Body of pancreas (tissue), 4 donors: ENCODE results near the gene ZSCAN22. TPM values are rescaled to one million over a fixed set of nuclear protein-coding genes. Genes with fewer than 3 reads are reported as not detected.

Experiments used
- ATAC-seq: fragments of 150-250 bp; one replicate; pipeline ENCODE4 v1.9.1; 2016
- DNase-seq, 4 donors: peaks; one replicate each; pipeline ENCODE4 v3.0.0-alpha.2; 2019
- H3K27ac ChIP-seq, 4 donors: fragments of 200-600 bp; sonication (generic); 1 replicate in 3 of 4; 2 replicates in 1 of 4; pipeline versions ENCODE4 v1.5.1 to v1.6.1; 2016 to 2019; ENCODE audit warnings: mild to moderate bottlenecking in 1 of 4, mixed read lengths in 1 of 4, moderate library complexity in 1 of 4
- H3K27me3 ChIP-seq, 2 donors: fragments of 200-600 bp; sonication (generic); one replicate each; pipeline ENCODE4 v1.6.0; 2016; ENCODE audit warnings: mild to moderate bottlenecking in 1 of 2
- H3K36me3 ChIP-seq, 2 donors: fragments of 200-600 bp; sonication (generic); replicated peaks in 1 of 2; 2 replicates each; pipeline ENCODE4 v1.5.1; 2016; ENCODE audit warnings: low read depth in 2 of 2; ENCODE audit not compliant: insufficient read depth in 1 of 2
- H3K4me1 ChIP-seq: fragments of 200-600 bp; sonication (generic); one replicate; pipeline ENCODE4 v1.6.0; 2016
- H3K4me3 ChIP-seq, 2 donors: fragments of 200-600 bp; sonication (generic); 1 replicate in 1 of 2; 2 replicates in 1 of 2; pipeline ENCODE4 v1.5.1; 2016 to 2019
- H3K9me3 ChIP-seq, 3 donors: fragments of 200-600 bp; sonication (generic); 1 replicate in 2 of 3; 2 replicates in 1 of 3; pipeline ENCODE4 v1.5.1; 2016
- CTCF ChIP-seq, 7 experiments: fragments of 450-650 bp in 4 of 7; fragments of 200-600 bp in 3 of 7; sonication (generic) in 3 of 7; IDR thresholded peaks; one replicate each; pipeline ENCODE4 v1.5.1; 2016 to 2019; ENCODE audit warnings: antibody characterized with exemption in 7 of 7
- POLR2A ChIP-seq, 3 donors: fragments of 450-650 bp; IDR thresholded peaks; one replicate each; pipeline ENCODE4 v1.6.1; 2016; ENCODE audit warnings: antibody characterized with exemption in 3 of 3, mild to moderate bottlenecking in 2 of 3
- WGBS, 2 donors: methylation state at CpG; one replicate each; pipeline ENCODE4 v1.1.5; 2017; 5-methylcytosine and 5-hydroxymethylcytosine counted together
- intact Hi-C: fragments of 100-400 bp; cut with DNase I; formaldehyde crosslinking; loops from one replicate; pipeline ENCODE4 v1.15.1; 2023
- total RNA-seq, 2 donors: library from RNA; depleted of rRNA; stranded (reverse); fragments of >200 nt; gene quantifications; one replicate each; pipeline ENCODE4 v1.1.0, GENCODE V29; 2016

ZSCAN22 gene
- total RNA-seq, result 1 to 10 TPM in 1 of 2 donors, under 1 TPM in 1; 0.99 to 3.1 TPM

GRCh38 chr19:58326914-58327726, at the start of gene ZSCAN22:
ZSCAN22 (plus strand) TSS chr19:58326994; CDS start chr19:58334803, 7,809 bp downstream.
- peak in 3 of 7 experiments; percentile 4 to 27 (median 22) for TF ChIP-seq CTCF (IDR thresholded peaks at IDR 0.05)
- TF ChIP-seq POLR2A (IDR thresholded peaks at IDR 0.05), result peak in 2 of 3 donors; percentile 73 to 74
- DNase-seq, result peak; percentile 96 to 99 (median 98)
- H3K36me3 ChIP-seq, result no peaks in the 10 kb centered on the region
- H3K9me3 ChIP-seq, result no peaks in the 10 kb centered on the region
- peak; percentile 96 for ATAC-seq
- 0% methylated on average over 43 to 62 of the region's 62 CpGs for WGBS, 2 donors
- H3K4me3 ChIP-seq, result peak within 1 kb of the TSS; percentile 37 to 82
- intact Hi-C loops, result no loop called here
- peaks cover 24% of the 10 kb centered on the region for H3K4me1 ChIP-seq
- H3K27ac ChIP-seq, result peak within 1 kb of the TSS; percentile 77 to 95 (median 90)
- no peaks in the 10 kb centered on the region for H3K27me3 ChIP-seq

- TF ChIP-seq POLR2A (IDR thresholded peaks at IDR 0.05), result no peak
- TF ChIP-seq CTCF (IDR thresholded peaks at IDR 0.05), result no peak
- H3K4me3 ChIP-seq, result no peak overlapping the region
- H3K27ac ChIP-seq, result no peak overlapping the region
- H3K4me1 ChIP-seq, result peaks cover 20% of the 10 kb centered on the region
- no peaks in the 10 kb centered on the region for H3K36me3 ChIP-seq
- ATAC-seq, result no peak
- H3K9me3 ChIP-seq, result peaks cover 0 to 1% (median 0%) of the 10 kb centered on the region in 3 donors
- 89 to 95% methylated on average over 7 of the region's 7 CpGs for WGBS, 2 donors
- DNase-seq, result no peak
- intact Hi-C loops, result no loop called here
- H3K27me3 ChIP-seq, result no peaks in the 10 kb centered on the region
These were observed 49.6 kb upstream of the ZSCAN22 start for GRCh38 chr19:58277197-58277596.

GRCh38 chr19:58277748-58278540, 48.9 kb upstream of the ZSCAN22 start:
- intact Hi-C loops, result no loop called here
- 38 to 41% methylated on average over 25 of the region's 25 CpGs for WGBS, 2 donors
- TF ChIP-seq CTCF (IDR thresholded peaks at IDR 0.05), result no peak
- no peak for TF ChIP-seq POLR2A (IDR thresholded peaks at IDR 0.05)
- DNase-seq (no peak), ATAC-seq (no peak)
- Histone ChIP-seq H3K4me1 (peaks cover 20% of the 10 kb centered on the region), H3K4me3 (peak overlapping the region; percentile 44 to 91), H3K27ac (peak overlapping the region; percentile 56 to 86 (median 75)), H3K9me3 (no peaks in the 10 kb centered on the region), H3K27me3 (no peaks in the 10 kb centered on the region), H3K36me3 (no peaks in the 10 kb centered on the region)

GRCh38 chr19:58278541-58279041, 48.2 kb upstream of the ZSCAN22 start, which contains the start of gene ZNF8:
ZNF8 (plus strand) TSS chr19:58278955; CDS start chr19:58279082, 127 bp downstream.
- peaks cover 20% of the 10 kb centered on the region for H3K4me1 ChIP-seq
- H3K4me3 ChIP-seq, result peak within 1 kb of the TSS; percentile 44 to 91
- peak within 1 kb of the TSS; percentile 56 to 86 (median 75) for H3K27ac ChIP-seq
- 0% methylated on average over 3 to 38 of the region's 42 CpGs for WGBS, 2 donors
- no peaks in the 10 kb centered on the region for H3K36me3 ChIP-seq
- DNase-seq (peak; percentile 95 to 98 (median 96)), ATAC-seq (peak; percentile 96)
- H3K27me3 ChIP-seq, result no peaks in the 10 kb centered on the region
- TF ChIP-seq POLR2A (IDR thresholded peaks at IDR 0.05) (peak; percentile 35 to 77 (median 74)), CTCF (IDR thresholded peaks at IDR 0.05) (peak in 2 of 7 experiments; percentile 7 to 24)
- intact Hi-C loops, result no loop called here
- no peaks in the 10 kb centered on the region for H3K9me3 ChIP-seq
